Measurements from ENCODE around the gene NUAK1.

NUAK1 gene

GRCh38 chr12:106051853-106052531 lies 86.8 kb downstream of the NUAK1 start:
- no peak for TF ChIP-seq FOXP2 (optimal IDR thresholded peaks at IDR 0.05; ENCODE audit: borderline replicate concordance, extremely low read depth, extremely low read length, insufficient read depth)
- TF ChIP-seq SIN3A (IDR thresholded peaks at IDR 0.05; ENCODE audit: borderline replicate concordance, insufficient read depth, low read length) = no peak
- TF ChIP-seq POLR2AphosphoS5 (IDR thresholded peaks at IDR 0.05; ENCODE audit: low read depth, low read length) = no peak
- no peak for TF ChIP-seq REST (IDR thresholded peaks at IDR 0.05; ENCODE audit: insufficient read depth in 1 of 2, low read depth in 2 of 2, low read length in 2 of 2)
- TF ChIP-seq TAF1 (IDR thresholded peaks at IDR 0.05; ENCODE audit: borderline replicate concordance, insufficient read depth, low read length) = no peak

- TF ChIP-seq TAF1 (IDR thresholded peaks at IDR 0.05; ENCODE audit: borderline replicate concordance, insufficient read depth, low read length) = no peak
- no peak for TF ChIP-seq FOXP2 (optimal IDR thresholded peaks at IDR 0.05; ENCODE audit: borderline replicate concordance, extremely low read depth, extremely low read length, insufficient read depth)
- no peak for TF ChIP-seq POLR2AphosphoS5 (IDR thresholded peaks at IDR 0.05; ENCODE audit: low read depth, low read length)
- TF ChIP-seq SIN3A (IDR thresholded peaks at IDR 0.05; ENCODE audit: borderline replicate concordance, insufficient read depth, low read length) = no peak
- TF ChIP-seq REST (IDR thresholded peaks at IDR 0.05; ENCODE audit: insufficient read depth in 1 of 2, low read depth in 2 of 2, low read length in 2 of 2) = no peak
Observed at GRCh38 chr12:106049546-106049945, 89.2 kb downstream of the NUAK1 start.

- no peak for TF ChIP-seq TAF1 (IDR thresholded peaks at IDR 0.05; ENCODE audit: borderline replicate concordance, insufficient read depth, low read length)
- no peak for TF ChIP-seq POLR2AphosphoS5 (IDR thresholded peaks at IDR 0.05; ENCODE audit: low read depth, low read length)
- TF ChIP-seq REST (IDR thresholded peaks at IDR 0.05; ENCODE audit: insufficient read depth in 1 of 2, low read depth in 2 of 2, low read length in 2 of 2) = no peak
- TF ChIP-seq SIN3A (IDR thresholded peaks at IDR 0.05; ENCODE audit: borderline replicate concordance, insufficient read depth, low read length) = no peak
- no peak for TF ChIP-seq FOXP2 (optimal IDR thresholded peaks at IDR 0.05; ENCODE audit: borderline replicate concordance, extremely low read depth, extremely low read length, insufficient read depth)
Observed at GRCh38 chr12:106049105-106049504, 89.6 kb downstream of the NUAK1 start.

- TF ChIP-seq REST (IDR thresholded peaks at IDR 0.05; ENCODE audit: insufficient read depth in 1 of 2, low read depth in 2 of 2, low read length in 2 of 2) (no peak), SIN3A (IDR thresholded peaks at IDR 0.05; ENCODE audit: borderline replicate concordance, insufficient read depth, low read length) (no peak), FOXP2 (optimal IDR thresholded peaks at IDR 0.05; ENCODE audit: borderline replicate concordance, extremely low read depth, extremely low read length, insufficient read depth) (no peak), POLR2AphosphoS5 (IDR thresholded peaks at IDR 0.05; ENCODE audit: low read depth, low read length) (no peak), TAF1 (IDR thresholded peaks at IDR 0.05; ENCODE audit: borderline replicate concordance, insufficient read depth, low read length) (no peak)
Observed at GRCh38 chr12:106048676-106049075, 90.1 kb downstream of the NUAK1 start.
